ENCODE measurements around the gene PDE4D.
A peak's percentile ranks its signal among the peaks of the same experiment; 100 is the strongest.

Gene PDE4D

DNA sequence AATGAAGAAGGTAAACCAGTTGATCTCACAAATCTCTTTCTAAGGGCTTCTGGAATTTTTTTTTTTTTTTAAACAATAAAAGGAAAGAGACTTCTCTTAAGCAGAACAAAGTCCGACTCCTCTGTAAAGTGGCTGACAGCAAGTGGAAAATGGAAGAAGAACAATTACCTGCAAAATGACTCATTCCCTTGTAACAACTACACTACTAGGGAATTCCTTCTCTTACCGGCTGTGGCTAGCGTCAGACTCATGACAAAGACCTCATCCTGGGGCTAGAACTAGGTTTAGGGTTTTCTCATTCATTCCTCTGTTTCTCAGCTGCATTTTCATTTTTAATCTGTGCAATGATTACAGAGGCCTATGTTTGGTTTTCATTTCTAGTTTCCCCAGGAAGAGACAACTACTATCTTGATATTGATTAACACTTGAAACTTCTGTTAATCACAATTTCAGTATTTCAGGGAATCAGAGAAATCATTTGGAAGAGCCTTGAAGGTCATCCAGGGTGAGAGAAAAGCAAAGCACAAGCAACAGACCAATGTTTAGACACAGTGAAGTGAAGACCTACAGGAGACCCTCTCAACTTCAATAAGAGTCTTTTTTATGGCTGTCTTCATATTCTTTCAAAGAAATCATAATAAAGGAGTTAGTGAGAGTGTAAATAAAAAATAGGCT lies 872.8 kb downstream of the PDE4D start:
- no peak for DNase-seq (ENCODE audit: low spot score in 2 of 2)
- in situ Hi-C loops (cut with MboI; ENCODE audit: low sequenced_read_pairs): no loop called here

GRCh38 chr5:59019078-59019477 lies 874.4 kb downstream of the PDE4D start:
- no peak for DNase-seq (ENCODE audit: low spot score in 2 of 2)
- H3K4me3 ChIP-seq: no peak overlapping the region
- no peaks in the 10 kb centered on the region for H3K36me3 ChIP-seq (replicated peaks)
- in situ Hi-C loops (cut with MboI; ENCODE audit: low sequenced_read_pairs): no loop called here
- H3K9me3 ChIP-seq: no peaks in the 10 kb centered on the region
- H3K4me1 ChIP-seq: no peaks in the 10 kb centered on the region
- peaks cover 3% of the 10 kb centered on the region; the same call in 1 of the 2 replicates for H3K27me3 ChIP-seq (ENCODE audit: low read depth)

More for the DNA sequence above, 872.8 kb downstream of the PDE4D start:
- Histone ChIP-seq H3K27me3 (ENCODE audit: low read depth) (peaks cover 3% of the 10 kb centered on the region; the same call in 1 of the 2 replicates), H3K4me1 (no peaks in the 10 kb centered on the region), H3K4me3 (no peak overlapping the region), H3K36me3 (replicated peaks) (no peaks in the 10 kb centered on the region), H3K9me3 (no peaks in the 10 kb centered on the region)

GRCh38 chr5:59016925-59017324 lies 876.6 kb downstream of the PDE4D start:
- in situ Hi-C loops (cut with MboI; ENCODE audit: low sequenced_read_pairs): no loop called here
- Histone ChIP-seq H3K4me3 (no peak overlapping the region), H3K9me3 (no peaks in the 10 kb centered on the region), H3K4me1 (no peaks in the 10 kb centered on the region), H3K27me3 (ENCODE audit: low read depth) (peaks cover 3% of the 10 kb centered on the region; the same call in 1 of the 2 replicates), H3K36me3 (replicated peaks) (no peaks in the 10 kb centered on the region)
- DNase-seq (ENCODE audit: low spot score in 2 of 2): no peak

DNA sequence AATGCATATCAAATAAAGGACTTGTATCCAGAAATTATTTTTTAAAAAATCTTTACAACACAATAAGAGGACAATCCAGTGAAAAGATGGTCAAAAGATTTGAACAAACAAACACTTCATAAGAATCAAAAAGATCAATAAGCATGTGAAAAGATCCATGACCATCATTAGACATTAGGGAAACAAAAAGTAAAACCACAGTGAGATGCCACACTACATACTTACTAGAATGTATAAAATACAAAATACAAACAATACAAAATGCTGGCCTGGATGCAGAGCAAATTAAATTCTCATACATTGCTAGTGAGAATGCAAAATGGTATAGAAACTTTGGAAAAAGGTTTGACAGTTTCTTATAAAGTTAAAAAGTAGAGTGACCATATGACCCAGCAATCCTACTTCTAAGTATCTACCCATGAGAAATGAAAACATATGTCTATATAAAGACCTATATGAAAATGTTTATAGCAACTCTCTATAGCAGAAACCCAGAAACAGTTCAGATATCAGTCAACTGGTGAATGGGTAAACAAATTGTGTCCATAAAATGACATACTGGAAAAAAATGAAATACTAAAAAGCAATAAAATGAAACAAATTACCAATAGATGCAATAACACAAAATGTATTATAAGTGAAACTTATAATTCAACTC lies 884.6 kb downstream of the PDE4D start:
- Histone ChIP-seq H3K9me3 (no peaks in the 10 kb centered on the region), H3K4me1 (no peaks in the 10 kb centered on the region), H3K27me3 (ENCODE audit: low read depth) (no peaks in the 10 kb centered on the region), H3K4me3 (no peak overlapping the region), H3K36me3 (replicated peaks) (no peaks in the 10 kb centered on the region)
- DNase-seq (ENCODE audit: low spot score in 2 of 2): no peak
- in situ Hi-C loops (cut with MboI; ENCODE audit: low sequenced_read_pairs): loop anchor here (10.0 kb wide), 1 partner anchor 114 kb away; no protein-coding TSS in a partner anchor

DNA sequence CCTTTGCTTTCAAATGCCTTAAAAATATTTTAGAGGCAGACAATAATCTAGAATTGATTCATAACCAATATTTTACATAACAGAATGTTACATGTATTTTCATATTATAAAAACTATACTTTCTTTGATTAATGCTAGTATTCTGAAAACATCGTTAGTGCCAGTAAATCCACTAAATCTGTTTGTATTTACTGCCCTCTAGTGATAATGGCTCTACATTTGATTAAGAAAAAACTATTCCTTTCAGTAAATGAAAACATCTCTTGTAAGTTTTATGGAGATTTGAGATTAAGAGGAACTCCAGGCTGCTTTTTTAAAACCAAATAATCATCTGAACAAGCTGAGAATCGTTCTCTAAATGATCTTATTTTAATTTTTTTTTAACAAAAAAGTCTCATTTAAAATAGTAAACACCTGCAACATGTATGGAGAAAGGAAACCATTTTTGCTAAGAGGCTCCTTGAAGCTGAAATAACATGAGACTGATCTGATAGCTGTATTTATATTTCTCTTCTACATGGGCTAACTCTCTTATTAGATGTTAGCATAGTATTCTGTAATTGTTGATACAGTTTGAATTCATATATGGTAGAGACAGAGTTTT lies 886.0 kb downstream of the PDE4D start:
- no peaks in the 10 kb centered on the region for H3K9me3 ChIP-seq
- H3K4me3 ChIP-seq: no peak overlapping the region
- DNase-seq (ENCODE audit: low spot score in 2 of 2): peak in 1 of 2 experiments; percentile 58
- no peaks in the 10 kb centered on the region for H3K36me3 ChIP-seq (replicated peaks)
- in situ Hi-C loops (cut with MboI; ENCODE audit: low sequenced_read_pairs): loop anchor here (10.0 kb wide), 1 partner anchor 113 kb away; no protein-coding TSS in a partner anchor
- no peaks in the 10 kb centered on the region for H3K4me1 ChIP-seq
- H3K27me3 ChIP-seq (ENCODE audit: low read depth): no peaks in the 10 kb centered on the region

- no peaks in the 10 kb centered on the region for H3K9me3 ChIP-seq
- in situ Hi-C loops (cut with MboI; ENCODE audit: low sequenced_read_pairs): loop anchor here (10.0 kb wide), 1 partner anchor 111 kb away; no protein-coding TSS in a partner anchor
- no peaks in the 10 kb centered on the region for H3K36me3 ChIP-seq (replicated peaks)
- H3K4me3 ChIP-seq: no peak overlapping the region
- H3K27me3 ChIP-seq (ENCODE audit: low read depth): no peaks in the 10 kb centered on the region
- no peak for DNase-seq (ENCODE audit: low spot score in 2 of 2)
- no peaks in the 10 kb centered on the region for H3K4me1 ChIP-seq
Measured at GRCh38 chr5:59005934-59006701, 887.4 kb downstream of the PDE4D start.

DNA sequence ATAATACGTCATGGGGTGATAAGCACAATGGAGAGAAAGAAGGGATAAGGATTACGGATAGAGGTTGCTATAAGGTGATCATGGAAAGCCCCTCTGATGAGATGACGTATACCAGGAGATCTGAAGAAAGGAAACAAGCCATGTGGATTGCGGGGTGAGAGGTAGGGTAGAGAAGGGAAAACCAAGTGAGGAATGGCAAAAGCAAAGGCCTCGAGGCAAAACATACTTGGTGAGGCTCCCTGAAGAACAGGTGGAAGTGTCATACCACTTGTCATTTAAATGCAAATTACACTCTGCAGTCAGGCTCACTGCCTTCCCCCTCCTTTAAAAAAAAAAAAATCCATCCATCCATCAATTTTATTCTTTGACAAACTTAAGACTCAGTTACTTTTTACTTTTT lies 889.9 kb downstream of the PDE4D start:
- Histone ChIP-seq H3K9me3 (no peaks in the 10 kb centered on the region), H3K4me3 (no peak overlapping the region), H3K27me3 (ENCODE audit: low read depth) (no peaks in the 10 kb centered on the region), H3K4me1 (no peaks in the 10 kb centered on the region), H3K36me3 (replicated peaks) (no peaks in the 10 kb centered on the region)
- no peak for DNase-seq (ENCODE audit: low spot score in 2 of 2)
- in situ Hi-C loops (cut with MboI; ENCODE audit: low sequenced_read_pairs): loop anchor here (10.0 kb wide), 1 partner anchor 109 kb away; no protein-coding TSS in a partner anchor

DNA sequence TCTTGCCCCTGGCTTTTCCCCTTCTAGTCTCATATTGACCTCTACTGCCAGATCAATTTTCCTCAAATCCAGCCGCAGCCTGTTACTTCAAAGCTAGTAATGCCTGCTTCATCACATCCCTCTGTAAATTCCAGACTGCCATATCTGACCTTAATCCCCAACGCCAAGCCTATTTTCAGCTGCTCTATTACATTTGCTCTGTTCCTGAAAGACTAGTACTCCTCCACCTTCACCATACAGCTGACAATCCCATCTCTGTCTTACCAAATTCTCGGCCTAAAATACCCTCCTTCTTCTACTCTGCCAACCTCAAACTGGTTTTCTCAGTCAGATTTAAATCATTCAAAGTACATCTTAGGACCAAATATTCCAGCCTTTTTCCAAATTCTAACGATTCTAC lies 890.4 kb downstream of the PDE4D start:
- H3K9me3 ChIP-seq: no peaks in the 10 kb centered on the region
- DNase-seq (ENCODE audit: low spot score in 2 of 2): no peak
- H3K4me1 ChIP-seq: no peaks in the 10 kb centered on the region
- no peaks in the 10 kb centered on the region for H3K36me3 ChIP-seq (replicated peaks)
- in situ Hi-C loops (cut with MboI; ENCODE audit: low sequenced_read_pairs): loop anchor here (10.0 kb wide), 1 partner anchor 108 kb away; no protein-coding TSS in a partner anchor
- no peak overlapping the region for H3K4me3 ChIP-seq
- H3K27me3 ChIP-seq (ENCODE audit: low read depth): no peaks in the 10 kb centered on the region

GRCh38 chr5:59002162-59002825 lies 891.2 kb downstream of the PDE4D start:
- Histone ChIP-seq H3K27me3 (ENCODE audit: low read depth) (no peaks in the 10 kb centered on the region), H3K36me3 (replicated peaks) (no peaks in the 10 kb centered on the region), H3K4me1 (no peaks in the 10 kb centered on the region), H3K9me3 (no peaks in the 10 kb centered on the region), H3K4me3 (no peak overlapping the region)
- no peak for DNase-seq (ENCODE audit: low spot score in 2 of 2)
- in situ Hi-C loops (cut with MboI; ENCODE audit: low sequenced_read_pairs): loop anchor here (10.0 kb wide), 1 partner anchor 107 kb away; no protein-coding TSS in a partner anchor

DNA sequence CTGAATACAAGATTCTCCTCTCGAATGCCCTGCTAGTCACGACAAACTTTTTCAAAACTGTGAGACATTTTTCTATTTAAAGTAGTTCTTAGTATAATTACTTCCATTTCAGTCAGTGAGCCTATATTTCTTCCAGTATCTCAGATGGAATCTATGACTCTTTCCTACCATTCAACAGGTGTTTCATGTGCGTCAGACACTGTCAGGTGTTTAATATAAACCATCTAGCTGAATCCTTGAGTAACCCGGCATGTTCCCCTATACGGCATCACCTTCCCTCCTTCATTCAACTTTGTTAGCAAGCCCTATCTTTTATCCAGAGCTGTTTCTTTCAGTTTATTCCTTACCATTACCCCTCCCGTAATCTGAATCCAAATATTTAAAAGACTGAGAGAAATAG lies 891.8 kb downstream of the PDE4D start:
- Histone ChIP-seq H3K9me3 (no peaks in the 10 kb centered on the region), H3K36me3 (replicated peaks) (no peaks in the 10 kb centered on the region), H3K27me3 (ENCODE audit: low read depth) (no peaks in the 10 kb centered on the region), H3K4me1 (no peaks in the 10 kb centered on the region), H3K4me3 (no peak overlapping the region)
- in situ Hi-C loops (cut with MboI; ENCODE audit: low sequenced_read_pairs): loop anchor here (10.0 kb wide), 1 partner anchor 107 kb away; no protein-coding TSS in a partner anchor
- no peak for DNase-seq (ENCODE audit: low spot score in 2 of 2)

- in situ Hi-C loops (cut with MboI; ENCODE audit: low sequenced_read_pairs): loop anchor here (10.0 kb wide), 1 partner anchor 106 kb away; no protein-coding TSS in a partner anchor
Measured at GRCh38 chr5:59001154-59001553, 892.4 kb downstream of the PDE4D start.

GRCh38 chr5:59000211-59000610 lies 893.3 kb downstream of the PDE4D start:
- Histone ChIP-seq H3K27me3 (ENCODE audit: low read depth) (no peaks in the 10 kb centered on the region), H3K4me1 (no peaks in the 10 kb centered on the region), H3K9me3 (no peaks in the 10 kb centered on the region), H3K36me3 (replicated peaks) (no peaks in the 10 kb centered on the region), H3K4me3 (no peak overlapping the region)
- no peak for DNase-seq (ENCODE audit: low spot score in 2 of 2)
- in situ Hi-C loops (cut with MboI; ENCODE audit: low sequenced_read_pairs): loop anchor here (10.0 kb wide), 1 partner anchor 105 kb away; no protein-coding TSS in a partner anchor

More at GRCh38 chr5:59001154-59001553, 892.4 kb downstream of the PDE4D start:
- Histone ChIP-seq H3K4me1 (no peaks in the 10 kb centered on the region), H3K27me3 (ENCODE audit: low read depth) (no peaks in the 10 kb centered on the region), H3K9me3 (no peaks in the 10 kb centered on the region), H3K4me3 (no peak overlapping the region), H3K36me3 (replicated peaks) (no peaks in the 10 kb centered on the region)
- no peak for DNase-seq (ENCODE audit: low spot score in 2 of 2)

DNA sequence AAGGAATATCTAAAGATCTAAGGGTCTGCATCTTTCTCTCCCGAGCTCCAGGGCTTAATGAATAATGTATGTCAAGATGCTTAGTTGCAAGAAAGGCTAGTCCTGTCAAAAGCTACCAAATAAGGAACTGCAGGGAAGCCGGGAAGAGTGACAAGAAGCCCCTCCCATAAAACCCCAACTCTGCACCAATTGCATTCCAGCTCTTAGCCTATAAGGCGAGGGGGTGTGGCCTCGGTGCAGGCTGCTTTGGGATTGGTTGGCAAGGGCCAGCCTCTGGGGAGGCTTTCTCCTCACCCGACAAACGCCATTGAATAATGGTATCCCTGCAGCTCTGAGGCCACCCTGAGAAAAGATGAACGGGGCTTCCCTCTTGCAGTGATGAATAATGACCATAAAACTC lies 893.7 kb downstream of the PDE4D start:
- Histone ChIP-seq H3K27me3 (ENCODE audit: low read depth) (no peaks in the 10 kb centered on the region), H3K4me1 (no peaks in the 10 kb centered on the region), H3K9me3 (no peaks in the 10 kb centered on the region), H3K4me3 (no peak overlapping the region), H3K36me3 (replicated peaks) (no peaks in the 10 kb centered on the region)
- in situ Hi-C loops (cut with MboI; ENCODE audit: low sequenced_read_pairs): loop anchor here (10.0 kb wide), 1 partner anchor 105 kb away; no protein-coding TSS in a partner anchor
- DNase-seq (ENCODE audit: low spot score in 2 of 2): peak in 1 of 2 experiments; percentile 52

Measured in HAP-1 (cell line).